ENCODE measurements around the gene SLC2A9. TPM values are rescaled to one million over a fixed set of nuclear protein-coding genes. Genes with fewer than 3 reads are reported as not detected.

Gene SLC2A9
- total RNA-seq, 1 donor from 2014 or later, result 0.54 TPM

- no peak overlapping the region for H3K4me2 ChIP-seq (ENCODE audit: low read length)
- H3K4me1 ChIP-seq (ENCODE audit: insufficient read depth, low read length), result no peaks in the 10 kb centered on the region
- FAIRE-seq (no peak), DNase-seq (ENCODE audit: low read depth) (no peak)
- no peak overlapping the region for H3K27ac ChIP-seq (ENCODE audit: low read depth, low read length)
- no peaks in the 10 kb centered on the region for H3K36me3 ChIP-seq (ENCODE audit: insufficient read depth, low read length)
- Mint-ChIP-seq H3K4me3 (ENCODE audit: unreplicated experiment) (no peak overlapping the region), H3K27ac (ENCODE audit: unreplicated experiment) (no peak overlapping the region), H3K36me3 (ENCODE audit: low read depth, unreplicated experiment) (no peaks in the 10 kb centered on the region), H3K4me1 (ENCODE audit: low read depth, unreplicated experiment) (peaks cover 2% of the 10 kb centered on the region), H3K9me3 (ENCODE audit: unreplicated experiment) (peaks cover 2% of the 10 kb centered on the region), H3K27me3 (ENCODE audit: low read depth, unreplicated experiment) (peaks cover 13% of the 10 kb centered on the region)
- no peak overlapping the region for H3K9ac ChIP-seq (ENCODE audit: low read length)
- no peak overlapping the region for H2AFZ ChIP-seq (ENCODE audit: low read depth, low read length)
- no peak overlapping the region for H3K4me3 ChIP-seq (ENCODE audit: insufficient read depth, low read depth, low read length)
- no peaks in the 10 kb centered on the region for H4K20me1 ChIP-seq (ENCODE audit: insufficient read depth, low read length)
- H3K9me3 ChIP-seq (ENCODE audit: insufficient read depth, low read depth, low read length), result peaks cover 6% of the 10 kb centered on the region
- H3K79me2 ChIP-seq (ENCODE audit: insufficient read depth, low read length), result no peaks in the 10 kb centered on the region
- no peaks in the 10 kb centered on the region for H3K27me3 ChIP-seq (ENCODE audit: insufficient read depth, low read length)
- no peak for TF ChIP-seq CTCF (IDR thresholded peaks at IDR 0.05; ENCODE audit: insufficient read depth, low read depth, low read length)
- TF ChIP-seq EZH2 (IDR thresholded peaks at IDR 0.05; ENCODE audit: insufficient read depth, low read length), result no peak
These were observed 209.5 kb downstream of the SLC2A9 start for GRCh38 chr4:9811806-9812205.

- no peaks in the 10 kb centered on the region for H3K79me2 ChIP-seq (ENCODE audit: insufficient read depth, low read length)
- Mint-ChIP-seq H3K4me1 (ENCODE audit: low read depth, unreplicated experiment) (peaks cover 2% of the 10 kb centered on the region), H3K27ac (ENCODE audit: unreplicated experiment) (no peak overlapping the region), H3K36me3 (ENCODE audit: low read depth, unreplicated experiment) (no peaks in the 10 kb centered on the region), H3K27me3 (ENCODE audit: low read depth, unreplicated experiment) (peaks cover 8% of the 10 kb centered on the region), H3K4me3 (ENCODE audit: unreplicated experiment) (no peak overlapping the region), H3K9me3 (ENCODE audit: unreplicated experiment) (no peaks in the 10 kb centered on the region)
- H3K27ac ChIP-seq (ENCODE audit: low read depth, low read length), result no peak overlapping the region
- H3K9me3 ChIP-seq (ENCODE audit: insufficient read depth, low read depth, low read length), result peaks cover 6% of the 10 kb centered on the region
- no peak overlapping the region for H3K4me2 ChIP-seq (ENCODE audit: low read length)
- H3K4me1 ChIP-seq (ENCODE audit: insufficient read depth, low read length), result no peaks in the 10 kb centered on the region
- H3K4me3 ChIP-seq (ENCODE audit: insufficient read depth, low read depth, low read length), result no peak overlapping the region
- H3K27me3 ChIP-seq (ENCODE audit: insufficient read depth, low read length), result no peaks in the 10 kb centered on the region
- H3K36me3 ChIP-seq (ENCODE audit: insufficient read depth, low read length), result no peaks in the 10 kb centered on the region
- no peak overlapping the region for H2AFZ ChIP-seq (ENCODE audit: low read depth, low read length)
- no peak overlapping the region for H3K9ac ChIP-seq (ENCODE audit: low read length)
- H4K20me1 ChIP-seq (ENCODE audit: insufficient read depth, low read length), result no peaks in the 10 kb centered on the region
- no peak for FAIRE-seq
- TF ChIP-seq CTCF (IDR thresholded peaks at IDR 0.05; ENCODE audit: insufficient read depth, low read depth, low read length), result no peak
- no peak for TF ChIP-seq EZH2 (IDR thresholded peaks at IDR 0.05; ENCODE audit: insufficient read depth, low read length)
- no peak for DNase-seq (ENCODE audit: low read depth)
These were observed 213.2 kb downstream of the SLC2A9 start for GRCh38 chr4:9808077-9808476.

GRCh38 chr4:9804918-9805317 lies 216.4 kb downstream of the SLC2A9 start:
- Histone ChIP-seq H3K9ac (ENCODE audit: low read length) (no peak overlapping the region), H4K20me1 (ENCODE audit: insufficient read depth, low read length) (no peaks in the 10 kb centered on the region), H3K36me3 (ENCODE audit: insufficient read depth, low read length) (no peaks in the 10 kb centered on the region), H3K79me2 (ENCODE audit: insufficient read depth, low read length) (no peaks in the 10 kb centered on the region), H3K27ac (ENCODE audit: low read depth, low read length) (no peak overlapping the region), H3K4me2 (ENCODE audit: low read length) (no peak overlapping the region), H3K4me1 (ENCODE audit: insufficient read depth, low read length) (no peaks in the 10 kb centered on the region), H3K4me3 (ENCODE audit: insufficient read depth, low read depth, low read length) (no peak overlapping the region), H3K27me3 (ENCODE audit: insufficient read depth, low read length) (no peaks in the 10 kb centered on the region), H3K9me3 (ENCODE audit: insufficient read depth, low read depth, low read length) (peaks cover 3% of the 10 kb centered on the region), H2AFZ (ENCODE audit: low read depth, low read length) (no peak overlapping the region)
- FAIRE-seq, result no peak
- no peak for DNase-seq (ENCODE audit: low read depth)
- no peak overlapping the region for H3K27ac Mint-ChIP-seq (ENCODE audit: unreplicated experiment)
- no peaks in the 10 kb centered on the region for H3K36me3 Mint-ChIP-seq (ENCODE audit: low read depth, unreplicated experiment)
- H3K4me1 Mint-ChIP-seq (ENCODE audit: low read depth, unreplicated experiment), result no peaks in the 10 kb centered on the region
- no peaks in the 10 kb centered on the region for H3K9me3 Mint-ChIP-seq (ENCODE audit: unreplicated experiment)
- TF ChIP-seq CTCF (IDR thresholded peaks at IDR 0.05; ENCODE audit: insufficient read depth, low read depth, low read length) (no peak), EZH2 (IDR thresholded peaks at IDR 0.05; ENCODE audit: insufficient read depth, low read length) (no peak)
- H3K27me3 Mint-ChIP-seq (ENCODE audit: low read depth, unreplicated experiment), result peaks cover 20% of the 10 kb centered on the region
- H3K4me3 Mint-ChIP-seq (ENCODE audit: unreplicated experiment), result no peak overlapping the region

Measured in astrocyte (in vitro differentiated cells and primary cell).